Fibroblast of skin of back (primary cell): ENCODE results near the gene FOXA2.
"Not testable (repeated sequence)": the region's sequence is repeated elsewhere in the genome, so short reads cannot be mapped to it uniquely, and the experiment has no call there.

Experiments used
- DNase-seq: peaks from one replicate; pipeline ENCODE4 v3.0.0-alpha.2; 2013

The FOXA2 gene

DNA sequence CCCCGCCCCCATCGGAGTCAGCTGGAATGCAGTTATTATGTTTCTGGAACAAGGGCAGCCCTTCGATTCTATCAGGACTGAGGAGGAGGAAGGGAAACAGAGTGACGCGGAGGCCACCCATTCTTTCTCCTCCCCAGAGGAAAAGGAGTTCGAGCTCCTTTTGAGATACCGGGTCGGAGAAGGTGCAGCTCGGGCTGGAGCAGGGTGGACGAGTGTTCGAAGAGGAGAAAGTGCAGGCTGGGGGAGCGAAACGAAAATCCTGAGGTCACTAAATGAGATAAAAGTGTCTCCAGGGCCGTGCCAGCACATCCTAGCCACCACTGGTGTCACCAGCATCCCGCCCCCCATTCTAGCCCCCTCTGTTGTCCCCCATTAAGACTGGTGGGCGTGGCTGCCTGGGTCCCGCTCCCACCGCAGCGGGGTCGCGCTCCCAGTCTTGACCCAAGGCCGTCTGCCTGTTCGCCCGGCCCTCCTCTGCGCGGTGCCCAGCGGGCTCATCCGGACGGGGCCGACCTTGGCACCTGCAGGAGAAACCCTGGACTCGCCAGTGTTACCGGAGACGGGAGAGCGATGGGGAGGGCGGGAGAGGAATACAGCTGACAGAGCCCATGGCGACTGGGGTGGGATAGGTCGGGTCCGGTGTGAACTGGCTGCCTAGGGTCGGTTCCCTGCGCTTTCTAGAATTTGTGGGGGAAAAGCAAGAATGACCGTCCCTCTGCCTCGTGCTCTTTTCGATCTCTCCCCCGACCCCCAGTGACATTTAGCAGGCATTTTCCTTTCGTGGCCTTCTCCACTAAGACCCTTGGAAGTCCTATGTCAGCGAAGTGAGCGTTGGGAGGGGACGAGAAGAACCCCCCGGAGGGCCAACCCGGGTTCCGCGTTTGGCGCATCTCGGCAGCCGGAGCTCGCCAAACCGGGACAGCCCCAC, 16.2 kb downstream of the FOXA2 start:
- no peak for DNase-seq

DNA sequence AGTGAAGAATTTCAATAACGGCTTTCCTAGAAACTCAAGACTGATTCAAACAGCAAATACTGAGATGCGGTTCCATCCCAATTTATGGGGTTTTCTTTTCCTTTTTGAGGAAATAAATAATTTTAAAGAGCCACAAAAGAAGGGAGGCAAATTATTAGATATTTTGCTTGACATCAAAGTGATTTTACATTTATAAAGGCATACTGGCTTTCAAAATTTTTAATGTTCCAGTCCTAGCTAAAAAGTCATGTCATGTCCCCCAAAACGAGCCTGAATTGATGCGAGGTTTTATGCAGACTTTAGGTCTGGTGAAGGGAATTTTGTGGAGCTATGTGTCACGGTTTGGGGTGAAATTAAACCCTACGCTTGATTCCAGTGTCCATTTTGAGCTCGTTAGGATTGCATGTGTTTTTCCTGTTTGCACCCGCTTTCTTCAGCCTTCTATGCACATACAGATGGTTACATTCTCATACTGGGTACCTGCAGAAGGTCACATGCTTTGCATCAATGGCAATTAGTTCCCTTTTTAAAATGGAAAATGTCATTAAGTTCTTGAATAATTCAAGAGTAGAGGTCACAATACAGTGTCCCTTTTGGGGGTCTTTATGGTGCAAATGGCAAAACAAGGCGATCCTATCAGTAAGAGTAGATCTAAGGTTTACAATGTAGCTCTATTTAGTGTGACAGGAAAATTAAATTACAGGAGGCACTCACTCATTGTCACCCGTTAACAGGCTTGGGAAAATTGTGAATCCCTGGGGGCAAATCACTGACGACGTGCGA, 17.3 kb downstream of the FOXA2 start:
- no peak for DNase-seq

DNA sequence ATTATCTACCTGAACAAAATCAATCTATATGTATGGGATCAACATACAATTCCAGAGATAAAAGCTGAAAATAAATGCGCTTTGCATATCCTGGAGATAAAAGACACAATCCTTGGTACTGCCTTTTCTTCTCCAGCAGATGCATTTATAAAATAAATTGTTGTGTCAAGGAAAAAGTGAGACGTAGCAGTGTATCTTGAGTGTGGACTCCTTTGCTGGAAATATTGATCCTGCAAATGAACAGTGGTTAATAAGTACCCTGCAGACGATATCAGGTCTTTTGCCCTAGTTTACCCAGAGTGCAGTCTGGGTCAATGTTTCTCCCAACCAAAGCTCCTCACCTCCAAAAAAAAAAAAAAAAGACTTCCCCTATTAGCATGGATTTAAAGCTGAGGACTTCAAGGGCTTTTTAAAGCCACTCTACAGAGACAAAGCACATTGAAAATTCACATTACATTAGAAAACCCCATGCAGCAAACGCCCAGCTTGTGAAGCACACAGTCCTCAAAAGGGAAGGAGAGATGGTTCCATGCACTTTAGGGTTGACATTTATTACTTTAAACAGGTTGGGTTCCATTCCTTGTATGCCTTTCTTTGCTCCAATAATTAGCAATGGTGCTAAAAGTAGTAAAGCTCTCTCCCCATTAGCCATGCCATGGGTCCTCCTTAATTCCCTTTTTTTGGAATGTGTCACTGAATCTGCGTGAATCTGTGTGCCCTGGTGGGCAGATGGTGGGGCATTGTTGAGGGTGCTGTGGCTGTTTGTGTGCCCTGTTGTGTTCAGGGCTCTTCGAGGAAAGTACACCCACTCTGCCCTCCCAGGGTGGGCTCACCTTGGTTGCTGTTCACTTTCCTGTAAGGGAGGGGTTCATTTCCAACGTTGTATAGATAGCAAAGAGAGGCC, 21.1 kb downstream of the FOXA2 start:
- DNase-seq: no peak

DNA sequence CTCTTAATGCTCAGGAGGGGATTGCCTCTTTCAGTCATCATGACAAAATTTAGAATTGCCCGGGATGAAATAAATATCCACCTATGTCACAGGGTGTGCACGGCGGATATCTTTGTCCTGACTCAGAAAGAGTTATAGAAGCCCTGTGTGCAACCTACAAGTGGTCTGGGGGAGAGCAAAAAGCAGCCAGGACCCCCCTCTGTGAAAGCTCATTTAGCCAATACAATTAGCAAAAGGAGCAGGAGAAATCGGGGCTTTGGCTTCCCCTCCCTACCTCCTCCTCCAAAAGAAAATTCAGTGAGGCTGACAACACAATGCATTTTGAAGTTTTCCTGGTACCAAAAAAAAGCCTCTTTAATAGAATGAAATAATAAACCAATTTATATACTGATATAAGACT, 21.8 kb downstream of the FOXA2 start:
- DNase-seq: no peak

DNA sequence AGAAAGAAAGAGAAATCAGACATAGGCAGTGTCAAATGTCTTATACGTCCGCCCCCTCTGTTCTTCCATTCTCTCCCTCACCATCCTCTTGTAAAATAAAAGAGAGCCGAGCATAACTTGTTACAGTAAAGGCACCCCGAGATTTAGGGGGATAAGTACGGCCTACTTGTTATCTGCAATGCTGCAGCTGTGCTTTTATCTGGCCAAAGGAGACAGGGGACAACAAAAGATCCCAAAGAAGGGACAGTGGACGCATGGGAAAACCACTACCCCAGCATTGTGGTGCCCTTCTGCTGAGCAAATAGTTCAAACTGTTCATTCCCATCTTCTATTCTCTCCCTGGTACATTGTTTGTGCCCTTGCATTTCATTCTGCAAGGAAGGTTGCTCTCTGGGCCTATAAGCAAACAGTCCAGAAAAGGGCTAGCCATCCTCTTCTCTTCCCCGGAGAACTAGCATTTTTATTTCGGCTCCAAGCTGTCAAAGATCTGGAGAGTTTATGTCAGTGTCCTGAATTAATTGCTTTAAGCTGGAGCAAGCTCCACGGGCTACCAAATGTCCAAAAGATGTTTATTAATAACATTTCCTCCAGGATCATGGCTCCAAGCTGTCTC, 22.3 kb downstream of the FOXA2 start:
- no peak for DNase-seq

DNA sequence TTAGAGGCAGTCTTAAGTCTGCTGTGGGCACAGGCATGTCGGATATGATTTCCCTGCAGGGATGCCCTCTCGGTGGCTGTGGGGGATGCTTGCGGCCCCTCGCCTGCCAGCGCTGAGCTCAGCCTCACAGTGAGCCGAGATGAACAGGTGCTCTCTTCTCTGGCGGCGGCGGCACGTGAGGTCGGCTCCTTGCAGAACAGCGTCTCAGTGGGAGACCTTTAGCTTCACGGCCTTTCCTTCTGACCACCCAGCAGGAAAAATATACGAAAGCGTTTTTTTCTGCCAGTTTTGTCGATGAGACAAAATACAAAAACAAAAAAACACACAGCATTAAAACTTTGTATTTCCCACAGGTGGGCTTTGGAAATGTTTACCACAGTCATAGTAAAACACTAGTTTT, 23.6 kb downstream of the FOXA2 start:
- no peak for DNase-seq

DNA sequence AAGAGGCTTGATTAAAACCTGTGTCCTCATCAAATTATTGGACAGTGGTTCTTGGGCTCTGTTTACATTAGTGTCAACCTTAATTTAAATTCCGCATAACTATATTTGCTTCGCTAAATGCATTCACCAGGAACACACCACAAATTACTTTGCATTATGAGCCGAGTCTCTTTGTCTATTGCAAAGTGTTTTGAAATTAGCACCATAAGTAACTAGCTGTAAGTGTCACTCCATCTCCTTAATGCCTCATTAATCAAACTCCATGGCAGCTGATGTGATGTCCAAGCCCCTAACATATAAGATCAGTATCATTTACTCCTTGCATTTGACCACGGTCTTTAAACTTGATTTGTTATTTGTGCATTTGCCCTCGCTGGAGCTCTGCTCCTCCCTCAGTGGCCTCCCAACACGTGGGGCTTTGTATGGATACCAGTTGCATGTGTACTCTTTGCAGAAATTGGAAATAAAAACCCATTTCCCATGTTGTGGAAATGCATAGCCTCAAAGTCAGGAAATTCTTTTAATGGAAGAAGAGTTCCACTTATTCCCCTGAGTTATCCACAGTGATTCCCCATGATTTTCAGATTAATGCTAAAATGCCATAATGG, 24.6 kb downstream of the FOXA2 start:
- DNase-seq: no peak

DNA sequence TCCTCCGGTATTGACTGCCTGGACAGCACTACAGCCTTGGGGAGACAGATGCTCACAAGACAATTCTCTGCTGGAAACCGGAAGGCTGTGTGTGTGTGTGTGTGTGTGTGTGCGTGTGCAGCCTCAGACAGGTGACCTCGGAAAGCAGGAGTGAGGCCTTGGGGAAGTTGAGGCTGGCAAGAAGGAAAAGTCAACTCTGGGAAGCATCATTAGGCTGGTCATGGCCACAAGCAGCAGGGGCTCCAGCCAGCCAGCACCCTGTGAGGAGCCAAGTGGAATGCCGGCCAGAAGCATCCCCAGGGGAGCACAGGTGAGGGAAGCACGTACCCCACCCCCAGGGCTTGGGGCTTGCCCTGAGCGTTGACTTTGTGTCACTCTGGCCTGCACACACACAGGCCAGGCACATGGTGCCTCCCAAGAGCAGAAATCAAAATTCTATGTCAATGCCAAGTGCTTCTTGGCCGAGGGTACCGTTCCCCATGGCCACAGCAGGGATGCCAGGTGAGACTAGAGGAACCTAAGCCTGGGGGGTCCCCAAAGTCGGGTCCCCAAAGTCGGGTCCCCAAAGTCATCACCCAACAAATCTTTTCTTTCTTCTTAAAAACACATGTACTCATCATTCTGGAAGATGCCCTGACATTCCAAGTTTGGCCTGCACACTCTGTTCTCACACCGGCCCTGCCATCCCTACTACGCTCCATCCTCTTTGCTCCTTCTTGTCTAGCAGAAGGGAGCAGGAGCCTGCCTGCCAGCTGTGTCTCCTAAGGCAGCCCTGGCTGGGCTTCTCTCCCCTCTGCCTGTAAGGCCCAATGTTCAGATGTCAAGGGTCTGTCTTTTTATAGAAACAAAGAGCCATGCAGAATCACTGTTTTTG, 26.7 kb downstream of the FOXA2 start:
- no peak for DNase-seq

DNA sequence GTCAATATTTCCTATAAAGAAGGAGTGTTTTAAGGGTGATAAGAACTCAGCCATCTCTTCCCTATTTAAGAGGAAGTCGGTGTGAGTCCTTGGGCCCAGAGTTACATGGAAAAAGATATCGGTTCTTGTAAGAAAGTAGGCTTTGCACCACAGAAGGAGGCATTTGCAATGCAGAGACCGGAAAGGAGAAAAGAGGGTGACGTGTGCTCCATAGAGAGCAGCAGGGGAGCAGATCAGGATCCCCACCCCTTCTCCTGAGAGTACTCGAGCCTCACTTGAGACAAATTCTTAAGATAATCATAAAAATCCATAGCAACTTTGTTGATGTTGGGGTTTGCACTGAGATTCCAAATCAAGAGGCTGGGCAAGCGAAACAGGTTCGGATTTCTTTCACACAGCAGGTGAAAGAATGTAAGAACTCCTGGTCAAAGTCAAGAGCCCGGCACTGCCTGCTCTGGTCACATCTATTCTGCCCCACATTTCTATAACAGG, 27.8 kb downstream of the FOXA2 start:
- no peak for DNase-seq

DNA sequence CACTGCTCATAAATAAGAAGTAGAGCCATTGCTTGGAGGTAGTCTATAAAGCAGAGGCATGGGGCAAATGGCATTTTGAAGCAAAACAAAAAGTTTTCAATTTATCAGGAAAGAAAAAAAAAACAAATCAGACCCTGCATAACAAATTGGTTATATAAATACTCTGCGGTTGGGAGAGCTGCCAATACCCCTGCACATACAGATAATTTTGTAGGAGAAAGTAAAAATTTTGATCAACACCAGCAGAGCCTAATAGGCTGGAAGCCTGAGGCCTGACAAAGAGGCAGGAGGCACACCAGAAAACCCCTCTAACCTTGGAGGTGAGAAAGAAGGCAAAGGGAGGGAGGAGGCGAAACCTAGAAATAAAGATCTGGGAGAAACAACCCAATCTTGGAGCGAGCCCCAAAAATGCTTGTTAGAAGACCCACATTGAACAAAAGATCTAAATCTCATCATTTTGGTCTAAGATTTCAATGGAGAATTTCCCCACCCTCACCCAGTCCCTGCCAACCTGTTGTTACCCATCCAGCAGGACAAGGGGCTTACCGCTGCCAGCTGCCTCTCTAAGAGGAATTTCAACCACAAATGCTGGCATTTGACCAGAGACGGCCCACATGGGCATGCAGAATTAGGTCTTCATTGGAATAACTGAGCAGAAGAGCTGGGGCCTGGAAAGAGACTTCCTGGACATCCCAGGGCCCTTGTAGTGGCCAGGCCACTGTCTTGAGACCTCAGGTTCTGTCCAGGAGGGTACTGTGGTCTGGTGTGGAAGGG, 28.4 kb downstream of the FOXA2 start:
- no peak for DNase-seq

DNA sequence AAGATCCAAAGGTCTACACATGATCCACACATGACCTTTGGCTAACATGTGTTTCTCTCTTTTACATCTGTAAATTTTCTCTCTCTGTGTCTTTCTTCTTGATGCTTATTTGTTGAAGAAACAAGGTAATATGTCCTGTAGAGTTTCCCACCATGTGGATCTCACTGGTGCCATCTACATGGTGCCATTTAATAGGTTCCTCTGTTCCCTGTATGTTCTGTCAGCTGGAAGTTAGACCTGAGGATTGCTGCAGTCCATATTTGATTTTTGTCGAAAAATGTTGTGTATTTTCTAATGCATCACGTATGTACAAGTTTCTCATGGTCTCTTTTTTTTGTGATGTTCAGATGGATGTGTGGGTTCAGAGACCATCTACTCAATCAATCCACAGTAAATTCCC, 30.0 kb downstream of the FOXA2 start:
- no peak for DNase-seq

DNA sequence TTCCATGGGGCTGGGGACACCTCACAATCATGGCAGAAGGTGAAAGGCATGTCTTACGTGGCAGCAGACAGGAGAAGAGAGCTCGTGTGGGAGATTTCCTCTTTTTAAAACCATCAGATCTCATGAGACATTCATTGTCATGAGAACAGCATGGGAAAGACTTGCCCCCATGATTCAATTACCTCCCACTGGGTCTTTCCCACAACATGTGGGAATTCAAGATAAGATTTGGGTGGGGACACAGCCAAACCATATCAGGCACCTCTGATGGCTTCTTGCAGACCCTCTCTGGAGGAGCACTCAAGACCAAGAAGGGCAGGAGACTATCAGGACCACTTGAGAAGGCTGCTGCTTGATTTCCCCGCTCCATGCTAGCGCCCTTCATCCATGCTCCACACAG, 33.9 kb downstream of the FOXA2 start:
- not testable (repeated sequence) for DNase-seq

DNA sequence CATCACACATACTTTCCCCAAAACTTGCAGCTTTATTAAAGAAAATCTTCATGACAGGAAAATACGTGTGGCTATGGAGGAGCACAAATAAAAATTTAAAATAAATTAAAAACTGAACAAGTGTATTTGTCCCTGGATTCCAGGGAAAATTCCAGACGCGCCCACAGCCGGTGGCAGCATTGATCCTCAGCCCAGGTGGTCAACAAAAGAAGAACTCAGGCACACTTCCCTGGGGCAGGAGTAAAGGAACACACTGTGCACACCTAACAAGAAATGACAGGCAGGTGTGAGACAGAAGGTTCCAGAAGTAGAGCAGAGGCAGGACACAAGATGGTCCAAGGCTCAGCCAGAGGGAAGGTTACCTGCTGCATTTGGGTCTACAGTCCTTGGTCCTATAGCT, 36.3 kb downstream of the FOXA2 start:
- DNase-seq: no peak

DNA sequence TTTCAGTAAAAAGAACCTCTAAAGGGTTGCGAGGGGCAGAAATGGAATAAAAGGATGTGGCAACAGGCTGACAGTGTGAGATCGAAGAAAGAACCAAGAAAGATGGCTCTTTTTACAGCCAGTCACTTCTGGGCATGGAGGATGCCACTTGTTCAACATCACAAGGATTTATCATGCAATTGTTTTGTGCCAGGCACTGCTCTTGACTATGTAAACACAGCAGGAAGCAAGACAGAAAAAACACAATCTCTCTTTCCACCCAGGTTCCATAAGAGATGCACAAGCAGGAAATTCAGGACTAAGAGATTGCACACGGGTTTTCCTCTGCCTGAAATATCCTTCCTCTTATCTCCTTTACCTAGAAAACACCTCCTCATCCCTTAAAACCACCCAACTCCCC, 38.0 kb downstream of the FOXA2 start:
- DNase-seq: no peak

DNA sequence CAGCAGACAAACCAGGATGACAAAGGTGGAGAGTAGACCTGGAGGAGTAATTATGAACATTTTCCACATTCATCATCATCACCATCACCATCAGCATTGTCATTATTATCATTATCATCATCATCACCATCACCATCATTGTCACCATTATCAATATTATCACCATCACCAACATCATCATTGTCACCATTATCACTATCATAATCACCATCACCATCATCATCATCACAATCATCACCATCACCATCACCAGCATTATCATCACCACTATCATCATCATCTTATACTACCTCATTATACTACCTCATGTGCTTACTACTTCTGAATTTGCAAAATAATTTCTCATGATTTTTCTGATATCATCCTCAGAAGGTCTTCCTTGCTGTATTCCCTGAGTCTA, 39.3 kb downstream of the FOXA2 start:
- DNase-seq: no peak

DNA sequence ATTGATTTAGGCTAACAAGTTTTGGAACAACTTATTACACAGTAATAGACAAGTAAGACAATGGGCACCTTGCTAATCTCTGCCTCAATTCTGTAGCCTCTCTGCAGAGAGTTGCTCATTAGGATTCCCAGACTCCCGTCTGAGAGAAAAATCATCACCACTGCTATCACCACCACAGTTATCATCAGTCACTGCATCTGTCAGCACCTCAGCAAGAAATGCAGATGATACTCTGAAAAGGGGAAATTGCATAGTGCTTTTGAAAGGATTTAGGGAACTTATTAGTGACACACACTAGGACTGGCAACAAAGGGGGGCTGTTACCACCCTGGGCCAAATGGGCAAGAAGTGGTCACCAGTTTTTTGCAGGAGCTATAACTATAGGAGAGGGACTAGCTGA, 39.9 kb downstream of the FOXA2 start:
- no peak for DNase-seq

DNA sequence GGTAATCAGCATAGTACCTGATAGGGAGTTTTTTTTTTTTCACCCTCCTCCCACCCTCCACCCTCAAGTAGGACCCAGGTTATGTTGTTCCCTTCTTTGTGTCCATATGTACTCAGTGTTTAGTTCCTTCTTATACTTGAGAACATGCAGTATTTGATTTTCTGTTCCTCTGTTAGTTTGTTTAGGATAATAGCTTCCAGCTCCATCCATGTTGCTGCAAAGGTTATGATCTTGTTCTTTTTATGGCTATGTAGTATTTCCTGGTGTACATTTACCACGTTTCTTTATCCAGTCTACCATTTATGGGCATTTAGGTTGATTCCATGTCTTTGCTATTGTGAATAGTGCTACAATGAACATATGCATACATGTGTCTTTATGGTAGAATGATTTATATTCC, 41.9 kb downstream of the FOXA2 start:
- no peak for DNase-seq

DNA sequence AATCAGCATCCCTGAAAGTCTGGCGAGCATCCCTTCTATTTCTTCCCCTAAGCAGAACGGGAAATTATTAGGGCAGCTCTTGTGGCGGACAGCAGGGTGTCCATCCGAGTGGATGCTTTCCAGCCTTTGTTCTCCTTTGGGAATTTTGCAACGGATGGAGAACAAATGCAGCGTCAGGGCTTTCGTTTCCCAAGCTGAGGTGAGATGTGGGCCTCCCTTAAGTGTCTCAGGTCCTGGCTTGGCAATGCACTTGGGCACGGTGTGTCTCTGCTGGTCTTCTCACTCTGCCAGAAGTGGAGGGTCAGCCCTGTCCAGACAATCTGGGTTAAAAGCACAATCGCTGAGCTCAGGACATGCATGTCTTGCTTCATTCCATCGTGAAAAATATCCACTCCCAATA, 43.5 kb downstream of the FOXA2 start:
- DNase-seq: no peak

DNA sequence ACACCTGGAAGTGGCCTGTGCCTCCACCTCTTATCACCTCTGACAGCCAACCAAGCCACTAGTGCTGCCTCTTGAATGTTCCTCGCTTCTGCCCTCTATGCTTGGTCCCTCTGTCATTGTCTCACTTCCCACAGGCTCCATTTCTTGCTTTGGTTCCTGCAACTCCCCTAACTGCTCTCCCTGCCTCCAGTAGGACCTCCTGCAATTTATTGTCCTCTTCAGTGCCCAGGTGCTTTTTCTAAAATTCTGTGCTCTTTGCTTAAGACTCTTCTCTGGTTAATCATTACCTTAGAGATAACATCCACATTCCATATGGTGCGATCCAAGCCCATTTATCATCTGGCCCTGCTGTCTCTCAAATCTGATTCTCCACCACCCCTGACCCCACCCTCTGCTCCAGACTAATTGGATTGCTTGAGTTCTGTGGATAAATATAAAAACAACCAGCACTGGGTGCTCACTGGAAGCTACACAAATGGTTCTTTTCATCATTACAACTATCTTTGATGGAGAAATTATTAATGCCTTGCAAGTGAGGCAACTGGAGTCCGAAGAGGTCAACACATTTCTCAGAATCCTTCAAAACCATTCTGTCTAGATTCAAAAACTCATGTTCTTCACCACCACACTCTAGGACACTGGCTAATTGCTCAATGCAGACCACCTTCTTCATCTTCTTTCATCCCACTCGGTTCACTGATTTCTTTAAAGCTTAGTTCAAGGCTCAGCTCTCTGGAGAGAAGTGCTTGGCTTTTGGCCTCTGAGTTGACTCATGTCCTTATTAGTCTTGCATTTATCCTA, 47.2 kb downstream of the FOXA2 start:
- DNase-seq: no peak
